Heart left ventricle (tissue), 16 donors: ENCODE data around the gene FBF1. TPM values are rescaled to one million over a fixed set of nuclear protein-coding genes. Genes with fewer than 3 reads are reported as not detected.

Source experiments
- ATAC-seq, 4 donors: fragments of 200-7000 bp; cut with Tn5 transposase; one replicate each; pipeline ENCODE4 v1.9.1; 2020 to 2022; ENCODE audit warnings: moderate library complexity in 4 of 4, mild to moderate bottlenecking in 3 of 4, moderate number of reproducible peaks in 1 of 4
- DNase-seq, 5 donors: peaks; one replicate each; pipeline ENCODE4 v3.0.0-alpha.2; 2020
- H3K27ac ChIP-seq, 12 donors: fragments of 200-600 bp; sonication (generic) in 4 of 12; one replicate each; pipeline versions ENCODE4 v1.5.0 to v1.8.0; 2016 to 2022; ENCODE audit warnings: mild to moderate bottlenecking in 2 of 12
- H3K27me3 ChIP-seq, 9 donors: fragments of 200-600 bp; sonication (generic) in 2 of 9; one replicate each; pipeline versions ENCODE4 v1.5.1 to v1.8.0; 2016 to 2022; ENCODE audit warnings: mild to moderate bottlenecking in 3 of 9
- H3K36me3 ChIP-seq, 9 donors: fragments of 200-600 bp; sonication (generic) in 2 of 9; one replicate each; pipeline versions ENCODE4 v1.5.0 to v1.8.0; 2018 to 2022; ENCODE audit warnings: mild to moderate bottlenecking in 2 of 9
- H3K4me1 ChIP-seq, 12 donors: fragments of 200-600 bp; sonication (generic) in 4 of 12; one replicate each; pipeline versions ENCODE4 v1.5.0 to v1.8.0; 2016 to 2022; ENCODE audit warnings: mild to moderate bottlenecking in 3 of 12
- H3K4me3 ChIP-seq, 12 donors: fragments of 200-600 bp; sonication (generic) in 4 of 12; one replicate each; pipeline versions ENCODE4 v1.5.0 to v1.8.0; 2017 to 2022; ENCODE audit warnings: mild to moderate bottlenecking in 9 of 12, moderate library complexity in 4 of 12
- H3K9me3 ChIP-seq, 12 donors: fragments of 200-600 bp; sonication (generic) in 4 of 12; one replicate each; pipeline versions ENCODE4 v1.5.0 to v1.8.0; 2016 to 2022; ENCODE audit warnings: mild to moderate bottlenecking in 1 of 12
- POLR2A ChIP-seq, 2 donors: fragments of 450-650 bp; IDR thresholded peaks; one replicate each; pipeline ENCODE4 v1.6.1; 2017; ENCODE audit warnings: antibody characterized with exemption in 2 of 2, mild to moderate bottlenecking in 2 of 2, moderate library complexity in 2 of 2
- WGBS, 4 donors: extraction: QIAGEN DNeasy Blood & Tissue Kit in 2 of 4; methylation state at CpG; one replicate each; pipeline versions ENCODE4 v1.1.5 to v1.1.7; 2013 to 2018; 5-methylcytosine and 5-hydroxymethylcytosine counted together
- intact Hi-C, 10 donors: fragments of 100-400 bp; cut with DNase I; formaldehyde crosslinking; loops; one replicate each; pipeline versions ENCODE4 v1.11.1 to v1.14.2; 2022
- polyA plus RNA-seq, 2 donors: library from polyadenylated mRNA; stranded (reverse); fragments of 200-250 nt; gene quantifications; one replicate each; pipeline ENCODE4 v1.2.3, GENCODE V29; 2013
- total RNA-seq, 9 donors: library from RNA; depleted of rRNA in 2 of 9; stranded (reverse); fragments of >200 nt in 2 of 9; fragmentation: NEBNext Ultra II Directional in 3 of 9; extraction: Animal tissue kit (Norgen Biotek cat#: 25700) in 3 of 9; gene quantifications; one replicate each; pipeline versions ENCODE4 v1.1.0 to v1.2.4, GENCODE V29; 2016 to 2023
- TF ChIP-seq, protein P1 (sequence below), 12 donors: fragments of 200-600 bp; sonication (generic) in 4 of 12; IDR thresholded peaks; one replicate each; pipeline versions ENCODE4 v1.5.0 to v1.8.0; 2018 to 2022; ENCODE audit warnings: antibody characterized with exemption in 12 of 12, mild to moderate bottlenecking in 5 of 12
- donor health status: ischemic (EF 13 %, LVEDD 7.1; RV severe dilation, severe dysfunction).
- donor health status: healthy with polysubstance abuse.
- donor health status: DM: no; HTN: yes; CAD: no.
- donor health status: DM: no; HTN: no; CAD: no.
- donor health status: ischemic (EF 25% LVEDD 6.9; RV normal size, moderate dysfunction).
- donor health status: ischemic (EF 25% LVEDD 5.7; RV mildly dilated, moderate dysfunction).
- donor health status: healthy.
- donor health status: DM: yes; HTN: yes; CAD: no.
- donor health status: ischemic (EF 35%, LVEDD 5.7; RV mildly dilated, moderate dysfunction).
- donor health status: nonischemic (EF 11% LVEDD 7.7; RV severe dilation, severe dysfunction).
- donor health status: DM: yes; HTN: yes; CAD: no.
- donor health status: PGD.
- donor health status: ischemic (EF 29% LVEDD 5.4; RV normal size, mild dysfunction).
- donor health status: nonischemic (EF 23%, LVEDD 6.1; RV moderate dilation, normal function).

The FBF1 gene
- total and polyA plus RNA-seq, 11 donors: 1.5 to 5.4 (median 2.9) TPM

- no peak for ATAC-seq
- no peak for DNase-seq
- Histone ChIP-seq H3K36me3 (peaks cover 0 to 57% (median 52%) of the 10 kb centered on the region in 9 donors), H3K27me3 (no peaks in the 10 kb centered on the region), H3K9me3 (no peaks in the 10 kb centered on the region), H3K27ac (no peak overlapping the region), H3K4me3 (no peak overlapping the region), H3K4me1 (peaks cover 0 to 38% (median 30%) of the 10 kb centered on the region in 12 donors)
- intact Hi-C loops: loop anchor here in 7 of 10 donors (5.0 to 10.0 kb wide), 6 partner anchors 42 to 135 kb away; partner anchors contain the start of genes WBP2 (in 3 of the 7), GALK1 (in 1 of the 7), UNC13D (in 1 of the 7) and UNK (in 1 of the 7)
- 89 to 94% (median 90%) methylated on average over 13 of the region's 13 CpGs for WGBS, 4 donors
- TF ChIP-seq, protein P1, sequence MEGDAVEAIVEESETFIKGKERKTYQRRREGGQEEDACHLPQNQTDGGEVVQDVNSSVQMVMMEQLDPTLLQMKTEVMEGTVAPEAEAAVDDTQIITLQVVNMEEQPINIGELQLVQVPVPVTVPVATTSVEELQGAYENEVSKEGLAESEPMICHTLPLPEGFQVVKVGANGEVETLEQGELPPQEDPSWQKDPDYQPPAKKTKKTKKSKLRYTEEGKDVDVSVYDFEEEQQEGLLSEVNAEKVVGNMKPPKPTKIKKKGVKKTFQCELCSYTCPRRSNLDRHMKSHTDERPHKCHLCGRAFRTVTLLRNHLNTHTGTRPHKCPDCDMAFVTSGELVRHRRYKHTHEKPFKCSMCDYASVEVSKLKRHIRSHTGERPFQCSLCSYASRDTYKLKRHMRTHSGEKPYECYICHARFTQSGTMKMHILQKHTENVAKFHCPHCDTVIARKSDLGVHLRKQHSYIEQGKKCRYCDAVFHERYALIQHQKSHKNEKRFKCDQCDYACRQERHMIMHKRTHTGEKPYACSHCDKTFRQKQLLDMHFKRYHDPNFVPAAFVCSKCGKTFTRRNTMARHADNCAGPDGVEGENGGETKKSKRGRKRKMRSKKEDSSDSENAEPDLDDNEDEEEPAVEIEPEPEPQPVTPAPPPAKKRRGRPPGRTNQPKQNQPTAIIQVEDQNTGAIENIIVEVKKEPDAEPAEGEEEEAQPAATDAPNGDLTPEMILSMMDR (IDR thresholded peaks at IDR 0.05): no peak
- no peak for TF ChIP-seq POLR2A (IDR thresholded peaks at IDR 0.05)
Measured at GRCh38 chr17:75899353-75899752, 41.5 kb downstream of the FBF1 start.

DNA sequence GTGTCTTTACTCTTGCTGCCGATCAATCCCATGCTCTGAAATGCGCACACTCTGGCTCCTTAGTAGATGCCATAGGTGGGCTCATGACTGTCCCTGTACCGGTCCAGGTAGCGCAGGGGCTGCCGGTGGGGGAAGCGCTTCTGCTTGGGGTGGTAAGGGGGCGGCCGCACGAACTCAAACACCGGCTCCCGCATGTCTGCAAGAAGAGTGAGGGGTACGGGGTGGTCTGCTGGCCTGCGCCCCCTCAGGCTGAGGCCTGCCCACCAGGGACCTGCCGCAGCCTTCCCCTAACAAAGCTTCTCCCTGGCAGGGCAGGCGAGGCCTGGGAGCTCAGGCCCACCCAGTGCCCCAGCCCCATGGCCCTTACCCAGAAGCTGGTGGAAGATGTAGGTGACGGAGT, 42.1 kb downstream of the FBF1 start:
- H3K27ac ChIP-seq: no peak overlapping the region
- no peaks in the 10 kb centered on the region for H3K27me3 ChIP-seq
- TF ChIP-seq, protein P1 (IDR thresholded peaks at IDR 0.05): no peak
- TF ChIP-seq POLR2A (IDR thresholded peaks at IDR 0.05): no peak
- ATAC-seq (no peak), DNase-seq (no peak)
- H3K9me3 ChIP-seq: no peaks in the 10 kb centered on the region
- H3K4me1 ChIP-seq: peaks cover 0 to 37% (median 28%) of the 10 kb centered on the region in 12 donors
- peaks cover 0 to 57% (median 52%) of the 10 kb centered on the region in 9 donors for H3K36me3 ChIP-seq
- intact Hi-C loops: loop anchor here in 7 of 10 donors (5.0 to 10.0 kb wide), 6 partner anchors 41 to 134 kb away; partner anchors contain the start of genes WBP2 (in 3 of the 7), GALK1 (in 1 of the 7), UNC13D (in 1 of the 7) and UNK (in 1 of the 7)
- no peak overlapping the region for H3K4me3 ChIP-seq
- WGBS, 4 donors: 92 to 96% (median 95%) methylated on average over 10 to 16 of the region's 16 CpGs

DNA sequence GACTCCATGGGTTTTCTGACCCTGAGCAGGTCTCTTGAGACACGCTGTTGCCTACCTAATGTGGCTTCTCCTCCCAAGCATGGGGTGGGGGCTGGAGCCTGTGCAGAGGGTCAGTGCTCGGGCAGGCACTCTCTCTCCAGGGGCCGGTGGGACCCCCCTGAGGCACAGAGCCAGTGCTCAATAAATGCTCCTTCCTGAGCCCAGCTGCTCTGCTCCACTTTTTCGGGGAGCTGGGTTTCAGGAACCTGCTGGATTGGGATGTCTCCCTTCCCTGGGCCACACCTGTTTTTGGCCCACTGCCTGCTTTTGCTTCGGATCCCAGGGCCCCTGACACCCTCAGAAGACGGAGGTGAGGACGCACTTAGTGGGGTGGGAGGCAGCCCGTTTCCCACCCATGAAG, 42.8 kb downstream of the FBF1 start:
- no peaks in the 10 kb centered on the region for H3K9me3 ChIP-seq
- H3K36me3 ChIP-seq: peaks cover 0 to 55% (median 52%) of the 10 kb centered on the region in 9 donors
- H3K4me3 ChIP-seq: no peak overlapping the region
- peaks cover 0 to 32% (median 25%) of the 10 kb centered on the region in 12 donors for H3K4me1 ChIP-seq
- H3K27ac ChIP-seq: no peak overlapping the region
- intact Hi-C loops: loop anchor here in 7 of 10 donors (5.0 to 10.0 kb wide), 6 partner anchors 41 to 133 kb away; partner anchors contain the start of genes WBP2 (in 3 of the 7), GALK1 (in 1 of the 7), UNC13D (in 1 of the 7) and UNK (in 1 of the 7)
- TF ChIP-seq POLR2A (IDR thresholded peaks at IDR 0.05): no peak
- TF ChIP-seq, protein P1 (IDR thresholded peaks at IDR 0.05): no peak
- 85 to 90% (median 89%) methylated on average over 8 of the region's 8 CpGs for WGBS, 4 donors
- H3K27me3 ChIP-seq: no peaks in the 10 kb centered on the region
- DNase-seq: no peak
- ATAC-seq: no peak

GRCh38 chr17:75897160-75898019, 43.5 kb downstream of the FBF1 start:
- WGBS, 4 donors: 53 to 68% (median 58%) methylated on average over 23 to 37 of the region's 37 CpGs
- Histone ChIP-seq H3K36me3 (peaks cover 0 to 52% (median 46%) of the 10 kb centered on the region in 9 donors), H3K27me3 (no peaks in the 10 kb centered on the region), H3K9me3 (no peaks in the 10 kb centered on the region), H3K4me3 (peak overlapping the region; percentile 48 to 97 (median 80)), H3K27ac (peak overlapping the region; percentile 88 to 99 (median 94)), H3K4me1 (peaks cover 0 to 32% (median 24%) of the 10 kb centered on the region in 12 donors)
- TF ChIP-seq, protein P1 (IDR thresholded peaks at IDR 0.05): no peak
- no peak for TF ChIP-seq POLR2A (IDR thresholded peaks at IDR 0.05)
- DNase-seq: peak in 1 of 5 donors; percentile 50
- intact Hi-C loops: loop anchor here in 7 of 10 donors (2.0 to 10.0 kb wide), 7 partner anchors 40 to 133 kb away; partner anchors contain the start of genes WBP2 (in 4 of the 7), GALK1 (in 1 of the 7), UNC13D (in 1 of the 7) and UNK (in 1 of the 7)
- no peak for ATAC-seq
